ENCODE data around the gene TMEM94. TPM values are rescaled to one million over a fixed set of nuclear protein-coding genes. Genes with fewer than 3 reads are reported as not detected.

Gene TMEM94
- total RNA-seq, 1 experiment from 2014 or later: 61.4 TPM

DNA sequence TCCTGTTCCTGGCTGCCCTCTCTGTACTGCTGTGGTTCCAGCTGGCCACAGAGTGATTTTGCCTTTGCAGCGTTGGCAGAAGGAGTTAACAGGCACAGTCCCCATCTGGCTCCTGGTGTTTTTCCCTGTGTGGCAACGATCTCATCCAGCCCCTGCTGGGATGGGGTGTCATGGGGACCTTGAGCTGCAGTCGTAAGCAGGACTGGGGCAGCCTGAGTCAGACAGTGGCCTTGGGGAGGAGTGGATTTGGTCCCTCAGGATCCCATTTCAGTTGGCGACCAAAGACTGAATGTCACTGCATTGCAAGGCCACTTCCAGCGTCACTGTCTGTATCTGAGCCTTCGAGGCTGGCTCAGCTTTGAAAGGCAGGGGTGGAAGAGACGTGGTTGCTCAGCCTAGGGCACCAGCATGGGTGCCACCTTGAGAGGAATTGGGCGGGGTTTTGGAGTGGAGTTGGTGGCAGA, 11.9 kb downstream of the TMEM94 start:
- H4K91ac ChIP-seq (ENCODE audit: insufficient read length, low read depth, low read length): no peak overlapping the region
- TF ChIP-seq, protein P1, sequence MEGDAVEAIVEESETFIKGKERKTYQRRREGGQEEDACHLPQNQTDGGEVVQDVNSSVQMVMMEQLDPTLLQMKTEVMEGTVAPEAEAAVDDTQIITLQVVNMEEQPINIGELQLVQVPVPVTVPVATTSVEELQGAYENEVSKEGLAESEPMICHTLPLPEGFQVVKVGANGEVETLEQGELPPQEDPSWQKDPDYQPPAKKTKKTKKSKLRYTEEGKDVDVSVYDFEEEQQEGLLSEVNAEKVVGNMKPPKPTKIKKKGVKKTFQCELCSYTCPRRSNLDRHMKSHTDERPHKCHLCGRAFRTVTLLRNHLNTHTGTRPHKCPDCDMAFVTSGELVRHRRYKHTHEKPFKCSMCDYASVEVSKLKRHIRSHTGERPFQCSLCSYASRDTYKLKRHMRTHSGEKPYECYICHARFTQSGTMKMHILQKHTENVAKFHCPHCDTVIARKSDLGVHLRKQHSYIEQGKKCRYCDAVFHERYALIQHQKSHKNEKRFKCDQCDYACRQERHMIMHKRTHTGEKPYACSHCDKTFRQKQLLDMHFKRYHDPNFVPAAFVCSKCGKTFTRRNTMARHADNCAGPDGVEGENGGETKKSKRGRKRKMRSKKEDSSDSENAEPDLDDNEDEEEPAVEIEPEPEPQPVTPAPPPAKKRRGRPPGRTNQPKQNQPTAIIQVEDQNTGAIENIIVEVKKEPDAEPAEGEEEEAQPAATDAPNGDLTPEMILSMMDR (conservative IDR thresholded peaks at IDR 0.05): no peak
- H3K23ac ChIP-seq (ENCODE audit: insufficient read length, low read depth, low read length): no peak overlapping the region
- H3K79me1 ChIP-seq (ENCODE audit: insufficient read depth, low read depth, low read length, poor library complexity, severe bottlenecking): no peaks in the 10 kb centered on the region
- no peak overlapping the region for H3K14ac ChIP-seq (ENCODE audit: insufficient read depth, low read length)
- no peaks in the 10 kb centered on the region for H3K27me3 Mint-ChIP-seq (ENCODE audit: low read depth)
- no peak overlapping the region for H2AK5ac ChIP-seq (ENCODE audit: insufficient read length, low read length)
- no peak overlapping the region for H3K4me2 ChIP-seq (ENCODE audit: insufficient read depth, insufficient read length, low read length)
- H2BK5ac ChIP-seq (ENCODE audit: insufficient read length, low read length): no peak overlapping the region
- no peak overlapping the region for H2AFZ ChIP-seq (ENCODE audit: low read length)
- H3T11ph ChIP-seq (ENCODE audit: low read length): no peak overlapping the region
- no peak overlapping the region for H2BK15ac ChIP-seq (ENCODE audit: low read depth, low read length)
- no peak overlapping the region for H4K5ac ChIP-seq (ENCODE audit: insufficient read length, low read depth, low read length)
- H3K4me1 ChIP-seq (ENCODE audit: insufficient read depth, low read length): no peaks in the 10 kb centered on the region
- H3K56ac ChIP-seq (ENCODE audit: insufficient read length, low read depth, low read length): no peak overlapping the region
- H3K9ac ChIP-seq (ENCODE audit: extremely low read depth, insufficient read length, low read length): no peak overlapping the region
- H4K20me1 ChIP-seq (ENCODE audit: control insufficient read depth, insufficient read depth, insufficient read length): no peaks in the 10 kb centered on the region
- WGBS (ENCODE audit: extremely low coverage, insufficient read length, low lambda C conversion rate): no CpG with 5 or more reads among the region's 8 CpGs
- H4K8ac ChIP-seq (replicated peaks; ENCODE audit: insufficient read length, low read depth, low read length): no peak overlapping the region
- H3K23me2 ChIP-seq (ENCODE audit: insufficient read length, low read depth, low read length, poor library complexity, severe bottlenecking): no peaks in the 10 kb centered on the region
- H3K79me2 ChIP-seq (ENCODE audit: insufficient read depth, low read length): no peaks in the 10 kb centered on the region
- no peak overlapping the region for H2BK12ac ChIP-seq (ENCODE audit: insufficient read length, low read depth, low read length)
- DNase-seq: no peak
- no peak overlapping the region for H3K18ac ChIP-seq (ENCODE audit: insufficient read length, low read depth, low read length)
- peaks cover 4 to 17% (median 10%) of the 10 kb centered on the region in 3 experiments; a peak in 5 of 7 replicates for H3K36me3 Mint-ChIP-seq (ENCODE audit: insufficient read depth in 1 of 3, low read depth in 3 of 3)
- H3K4ac ChIP-seq (ENCODE audit: low read depth, low read length): no peak overlapping the region
- H3K9me3 ChIP-seq (ENCODE audit: control insufficient read depth, low read depth, low read length): no peaks in the 10 kb centered on the region
- peak overlapping the region in 2 of 3 experiments; percentile 34 to 85; a peak in 1 of 7 replicates for H3K27ac Mint-ChIP-seq
- no peaks in the 10 kb centered on the region for H3K9me3 Mint-ChIP-seq
- H3K27ac ChIP-seq (ENCODE audit: insufficient read length, low read depth, low read length): no peak overlapping the region
- no peaks in the 10 kb centered on the region for H3K27me3 ChIP-seq (ENCODE audit: insufficient read depth, low read length)
- no peak overlapping the region for H3K4me3 Mint-ChIP-seq
- no peak overlapping the region for H2BK20ac ChIP-seq (ENCODE audit: low read depth, low read length, poor library complexity, severe bottlenecking)
- H2BK120ac ChIP-seq (ENCODE audit: low read depth, low read length, poor library complexity, severe bottlenecking): no peak overlapping the region
- H3K4me1 Mint-ChIP-seq: peaks cover 0 to 6% of the 10 kb centered on the region in 2 experiments; a peak in 1 of 4 replicates
